Calu3 (cell line): ENCODE measurements around the gene PEF1. TPM values are rescaled to one million over a fixed set of nuclear protein-coding genes. Genes with fewer than 3 reads are reported as not detected.

Experiments used
- BruUV-seq: library from RNA; stranded (reverse); fragments of 400-500 nt; replicated peaks from 2 replicates; lab custom pipeline; 2021; lab: Mats Ljungman, UMichigan
- CTCF ChIA-PET: fragments of 300-600 bp; sonication (Branson Sonifier 250); formaldehyde crosslinking; loops from one replicate; lab custom pipeline; 2022; ENCODE audit warnings: antibody characterized with exemption; lab: Charles Lee
- DNase-seq: peaks from one replicate; pipeline ENCODE4 v3.0.0; 2022
- H3K27ac Mint-ChIP-seq: one replicate; pipeline ENCODE4 v1.8.0; 2022; ENCODE audit warnings: mixed read lengths; ENCODE audit not compliant: unreplicated experiment
- H3K27me3 Mint-ChIP-seq: one replicate; pipeline ENCODE4 v1.8.0; 2022; ENCODE audit warnings: mixed read lengths; ENCODE audit not compliant: unreplicated experiment
- H3K36me3 Mint-ChIP-seq: one replicate; pipeline ENCODE4 v1.8.0; 2022; ENCODE audit warnings: mild to moderate bottlenecking, moderate library complexity, mixed read lengths; ENCODE audit not compliant: insufficient read depth, unreplicated experiment
- H3K4me1 Mint-ChIP-seq: one replicate; pipeline ENCODE4 v1.8.0; 2022; ENCODE audit warnings: mild to moderate bottlenecking, low read depth, mixed read lengths; ENCODE audit not compliant: unreplicated experiment
- H3K4me3 Mint-ChIP-seq: one replicate; pipeline ENCODE4 v1.8.0; 2022; ENCODE audit warnings: mild to moderate bottlenecking, low read depth, moderate library complexity, mixed read lengths; ENCODE audit not compliant: unreplicated experiment
- H3K9me3 Mint-ChIP-seq: one replicate; pipeline ENCODE4 v1.8.0; 2022; ENCODE audit warnings: low read depth, mixed read lengths; ENCODE audit not compliant: unreplicated experiment
- CTCF ChIP-seq: fragments of 200-600 bp; IDR thresholded peaks from one replicate; pipeline ENCODE4 v1.8.0; 2022; ENCODE audit warnings: antibody characterized with exemption; ENCODE audit not compliant: unreplicated experiment
- intact Hi-C: fragments of 100-400 bp; cut with micrococcal nuclease; formaldehyde crosslinking; loops from one replicate; pipeline ENCODE4 v1.10.0; 2022; ENCODE audit not compliant: unreplicated experiment
- total RNA-seq: library from RNA; stranded (reverse); gene quantifications from 2 replicates; pipeline ENCODE4 v1.2.3, GENCODE V29; 2022

Gene PEF1
- total RNA-seq, 1 experiment from 2014 or later: 61.5 TPM

DNA sequence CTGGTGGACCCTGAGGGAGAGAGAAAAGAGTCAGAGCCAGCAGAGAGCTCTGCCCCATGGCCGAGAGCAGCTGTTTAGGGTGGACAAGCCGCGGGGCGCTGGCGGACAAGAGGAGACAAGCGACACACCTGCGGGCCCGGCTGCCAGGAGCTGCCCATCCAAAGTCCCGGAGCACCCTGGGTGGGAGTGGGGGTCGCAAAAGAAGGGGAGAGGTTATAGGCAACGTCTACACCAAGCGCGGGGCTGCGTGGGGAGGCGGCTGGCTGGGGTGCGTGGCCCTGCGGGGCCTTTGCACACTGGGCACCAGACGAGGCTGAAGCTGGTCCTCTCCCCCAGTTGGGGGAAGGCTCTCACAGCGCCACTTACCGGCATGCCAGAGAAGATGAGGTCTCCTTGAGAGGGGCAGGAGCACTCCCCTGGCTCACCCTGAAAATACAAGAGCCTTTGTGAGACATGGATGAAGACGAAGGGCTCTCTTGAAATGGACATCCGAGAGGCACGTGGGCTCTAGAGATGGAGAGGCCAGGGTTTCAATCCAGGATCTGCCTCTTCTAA is 35.1 kb upstream of the PEF1 start:
- Mint-ChIP-seq H3K9me3 (no peaks in the 10 kb centered on the region), H3K27ac (no peak overlapping the region), H3K27me3 (peaks cover 75% of the 10 kb centered on the region), H3K4me3 (no peak overlapping the region), H3K4me1 (no peaks in the 10 kb centered on the region), H3K36me3 (no peaks in the 10 kb centered on the region)
- no peak for DNase-seq
- intact Hi-C loops: no loop called here
- CTCF ChIA-PET: interaction anchor here (0.6 to 2.0 kb wide), 2 partner anchors 9 to 50 kb away, joined by 7 to 8 read pairs; no protein-coding TSS in a partner anchor
- no peak for TF ChIP-seq CTCF
- no TSS peak for BruUV-seq

DNA sequence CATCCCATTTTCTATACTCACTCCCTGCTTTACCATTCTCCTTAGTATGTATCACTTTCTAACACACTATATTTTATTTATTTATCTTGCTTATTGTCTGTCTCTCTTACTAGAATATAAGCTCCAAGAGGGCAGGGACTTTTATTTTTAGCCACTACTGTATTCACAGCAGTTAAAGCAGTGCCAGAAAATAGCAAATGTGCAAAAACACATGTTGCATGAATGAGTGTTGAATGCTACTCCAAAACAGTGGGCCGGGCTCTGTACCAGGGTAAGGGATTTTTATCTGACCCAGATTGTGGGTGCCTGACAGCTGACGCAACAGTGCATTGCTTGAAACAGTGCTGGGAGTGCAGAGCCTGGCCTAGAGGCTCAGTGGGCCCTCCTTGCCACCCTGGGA is 34.4 kb upstream of the PEF1 start:
- intact Hi-C loops: no loop called here
- BruUV-seq: no TSS peak
- CTCF ChIA-PET: interaction anchor here (1.1 to 2.0 kb wide), 2 partner anchors 9 kb away, joined by 3 to 7 read pairs; no protein-coding TSS in a partner anchor
- H3K4me1 Mint-ChIP-seq: no peaks in the 10 kb centered on the region
- no peaks in the 10 kb centered on the region for H3K36me3 Mint-ChIP-seq
- no peak overlapping the region for H3K27ac Mint-ChIP-seq
- DNase-seq: no peak
- no peak for TF ChIP-seq CTCF
- peaks cover 73% of the 10 kb centered on the region for H3K27me3 Mint-ChIP-seq
- H3K9me3 Mint-ChIP-seq: no peaks in the 10 kb centered on the region
- no peak overlapping the region for H3K4me3 Mint-ChIP-seq

- no peak for DNase-seq
- Mint-ChIP-seq H3K4me1 (no peaks in the 10 kb centered on the region), H3K27me3 (peaks cover 70% of the 10 kb centered on the region), H3K36me3 (no peaks in the 10 kb centered on the region), H3K4me3 (no peak overlapping the region), H3K27ac (no peak overlapping the region), H3K9me3 (no peaks in the 10 kb centered on the region)
- intact Hi-C loops: no loop called here
- BruUV-seq: no TSS peak
- TF ChIP-seq CTCF: no peak
- CTCF ChIA-PET: interaction anchor here (1.1 kb wide), 1 partner anchor 9 kb away, joined by 3 read pairs; no protein-coding TSS in a partner anchor
These were observed 34.0 kb upstream of the PEF1 start for GRCh38 chr1:31678681-31679080.

- TF ChIP-seq CTCF: no peak
- BruUV-seq: no TSS peak
- H3K27me3 Mint-ChIP-seq: peaks cover 70% of the 10 kb centered on the region
- no peak overlapping the region for H3K27ac Mint-ChIP-seq
- H3K36me3 Mint-ChIP-seq: no peaks in the 10 kb centered on the region
- CTCF ChIA-PET: interaction anchor here (0.6 to 1.3 kb wide), 3 partner anchors 8 to 23 kb away, joined by 3 to 10 read pairs (median 4); no protein-coding TSS in a partner anchor
- no peak for DNase-seq
- no peak overlapping the region for H3K4me3 Mint-ChIP-seq
- intact Hi-C loops: no loop called here
- H3K9me3 Mint-ChIP-seq: no peaks in the 10 kb centered on the region
- H3K4me1 Mint-ChIP-seq: no peaks in the 10 kb centered on the region
These were observed 33.3 kb upstream of the PEF1 start for GRCh38 chr1:31677949-31678348.
